Tibial nerve (tissue), 4 donors: ENCODE measurements around the gene SLIT3.

Experiments used
- EP300 ChIP-seq, 2 donors: sonication (generic); formaldehyde crosslinking; IDR thresholded peaks; one replicate each; pipeline ENCODE4 v1.6.1; 2017; ENCODE audit warnings: antibody characterized with exemption in 2 of 2, mild to moderate bottlenecking in 1 of 2
- POLR2A ChIP-seq, 2 donors: fragments of 450-650 bp; IDR thresholded peaks; one replicate each; pipeline ENCODE4 v1.6.1; 2017; ENCODE audit warnings: antibody characterized with exemption in 2 of 2, mild to moderate bottlenecking in 2 of 2, moderate library complexity in 2 of 2
- TF ChIP-seq, protein P1 (sequence below), 5 experiments: fragments of 200-600 bp in 3 of 5; fragments of 450-650 bp in 2 of 5; sonication (generic) in 3 of 5; IDR thresholded peaks; one replicate each; pipeline ENCODE4 v1.5.1; 2016 to 2019; ENCODE audit warnings: antibody characterized with exemption in 5 of 5, mild to moderate bottlenecking in 3 of 5, moderate library complexity in 2 of 5

DNA sequence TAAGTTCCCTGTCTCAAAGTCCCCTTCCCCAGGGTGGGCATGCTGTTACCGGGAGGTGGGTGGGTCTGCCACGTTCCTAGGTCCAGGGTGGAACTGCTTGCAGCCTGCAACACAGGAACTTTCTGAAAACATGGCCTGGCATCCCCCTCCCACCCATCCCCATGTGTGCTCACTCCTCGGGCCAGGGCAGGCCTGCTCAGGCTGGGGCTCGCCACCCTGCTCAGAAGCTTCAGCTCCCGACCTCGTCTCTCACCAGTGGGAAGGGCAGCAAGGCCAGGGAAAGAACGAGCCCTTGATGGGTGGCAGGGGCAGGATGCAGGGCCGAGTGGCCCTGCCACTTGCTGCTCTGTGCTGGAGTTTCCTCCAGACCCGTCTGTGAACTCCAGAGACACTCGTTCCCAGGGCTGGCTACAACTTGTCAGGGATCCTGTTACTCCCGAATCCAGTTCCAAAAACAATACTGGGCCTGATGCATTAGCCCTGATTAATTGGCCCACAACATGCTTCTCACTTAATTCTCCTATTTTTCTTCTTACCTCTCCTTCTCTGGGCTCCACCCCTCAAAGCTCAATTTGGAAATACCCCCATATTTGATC, 197.3 kb downstream of the SLIT3 start:
- TF ChIP-seq, protein P1, sequence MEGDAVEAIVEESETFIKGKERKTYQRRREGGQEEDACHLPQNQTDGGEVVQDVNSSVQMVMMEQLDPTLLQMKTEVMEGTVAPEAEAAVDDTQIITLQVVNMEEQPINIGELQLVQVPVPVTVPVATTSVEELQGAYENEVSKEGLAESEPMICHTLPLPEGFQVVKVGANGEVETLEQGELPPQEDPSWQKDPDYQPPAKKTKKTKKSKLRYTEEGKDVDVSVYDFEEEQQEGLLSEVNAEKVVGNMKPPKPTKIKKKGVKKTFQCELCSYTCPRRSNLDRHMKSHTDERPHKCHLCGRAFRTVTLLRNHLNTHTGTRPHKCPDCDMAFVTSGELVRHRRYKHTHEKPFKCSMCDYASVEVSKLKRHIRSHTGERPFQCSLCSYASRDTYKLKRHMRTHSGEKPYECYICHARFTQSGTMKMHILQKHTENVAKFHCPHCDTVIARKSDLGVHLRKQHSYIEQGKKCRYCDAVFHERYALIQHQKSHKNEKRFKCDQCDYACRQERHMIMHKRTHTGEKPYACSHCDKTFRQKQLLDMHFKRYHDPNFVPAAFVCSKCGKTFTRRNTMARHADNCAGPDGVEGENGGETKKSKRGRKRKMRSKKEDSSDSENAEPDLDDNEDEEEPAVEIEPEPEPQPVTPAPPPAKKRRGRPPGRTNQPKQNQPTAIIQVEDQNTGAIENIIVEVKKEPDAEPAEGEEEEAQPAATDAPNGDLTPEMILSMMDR (IDR thresholded peaks at IDR 0.05) = no peak
- no peak for TF ChIP-seq POLR2A (IDR thresholded peaks at IDR 0.05)
- TF ChIP-seq EP300 (IDR thresholded peaks at IDR 0.05) = no peak
